HG02571 (cell line): ENCODE data around the gene CLEC2L.

Experiments
- ATAC-seq: cut with Tn5 transposase; IDR thresholded peaks from one replicate; pipeline ENCODE4 v1.9.1; 2021; ENCODE audit warnings: mild to moderate bottlenecking, moderate library complexity; ENCODE audit not compliant: unreplicated experiment

Gene CLEC2L

DNA sequence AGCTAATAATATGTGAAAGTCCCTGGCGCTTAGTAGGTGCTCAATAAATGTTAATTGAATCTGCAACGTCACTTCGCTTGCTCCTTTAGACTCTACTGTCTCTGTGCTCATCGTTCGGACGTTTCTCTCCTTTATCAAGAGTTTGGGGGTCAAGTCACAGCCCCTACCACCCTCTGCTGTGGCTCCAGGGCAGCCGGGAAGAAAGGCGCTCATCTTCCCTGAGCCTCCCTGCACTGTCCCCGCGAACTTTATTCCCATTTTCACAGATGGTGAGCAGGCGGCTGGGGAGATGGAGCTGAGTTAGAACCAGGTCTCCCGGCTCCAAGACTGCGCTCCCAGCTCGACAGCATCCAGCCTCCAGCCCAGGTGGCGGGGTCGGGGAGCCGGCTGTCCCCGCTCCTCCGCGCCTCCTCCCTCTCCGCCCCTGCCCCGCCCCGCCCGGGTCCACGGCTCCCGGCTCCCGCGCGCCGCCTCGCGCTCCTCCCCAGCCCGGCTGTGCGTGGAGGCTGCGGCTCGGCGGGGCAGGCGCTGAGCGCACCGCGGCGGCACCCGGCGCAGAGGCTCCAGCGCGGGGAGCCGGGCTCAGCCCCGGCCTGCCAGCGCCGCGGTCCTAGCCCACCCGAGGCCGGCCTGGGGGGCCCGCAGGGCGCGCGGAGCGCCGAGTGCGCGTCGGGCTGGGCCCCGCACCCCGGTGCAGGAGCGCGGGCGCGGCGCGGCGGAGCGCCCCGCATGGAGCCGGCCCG, at the start of gene CLEC2L:
Gene CLEC2L, plus strand, starts transcription at position 487 of the 743 bp plus-strand sequence. Its CDS starts 243 bp downstream, at position 730.
- no peak for ATAC-seq

- ATAC-seq: no peak
Observed at GRCh38 chr7:139476139-139476538, 47.3 kb upstream of the CLEC2L start.

GRCh38 chr7:139476891-139477290, 46.6 kb upstream of the CLEC2L start:
- no peak for ATAC-seq

DNA sequence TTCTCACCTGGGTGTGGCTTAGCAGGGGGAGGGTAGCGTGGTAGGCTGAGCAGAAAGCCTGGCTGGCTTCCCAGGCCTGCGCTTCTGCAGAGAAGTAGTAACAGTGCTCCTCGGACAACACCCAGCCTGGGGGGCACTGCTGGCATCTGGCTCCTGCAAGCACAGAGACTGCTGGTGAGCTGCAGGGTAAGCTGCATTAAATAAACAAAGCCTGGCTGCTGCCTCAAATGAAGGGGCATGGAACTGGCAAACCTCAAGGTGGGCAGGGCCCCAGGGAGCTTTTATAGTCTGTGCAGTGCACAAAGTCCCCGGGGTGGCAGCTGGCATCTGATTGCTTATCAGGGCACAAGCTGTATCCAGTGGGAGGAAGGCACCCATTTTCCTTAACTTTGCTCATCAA, 43.9 kb upstream of the CLEC2L start:
- ATAC-seq: no peak

- no peak for ATAC-seq
Observed at GRCh38 chr7:139481364-139481763, 42.1 kb upstream of the CLEC2L start.

- no peak for ATAC-seq
Observed at GRCh38 chr7:139482122-139482521, 41.4 kb upstream of the CLEC2L start.

- ATAC-seq: no peak
Observed at GRCh38 chr7:139482662-139483466, 40.6 kb upstream of the CLEC2L start.

DNA sequence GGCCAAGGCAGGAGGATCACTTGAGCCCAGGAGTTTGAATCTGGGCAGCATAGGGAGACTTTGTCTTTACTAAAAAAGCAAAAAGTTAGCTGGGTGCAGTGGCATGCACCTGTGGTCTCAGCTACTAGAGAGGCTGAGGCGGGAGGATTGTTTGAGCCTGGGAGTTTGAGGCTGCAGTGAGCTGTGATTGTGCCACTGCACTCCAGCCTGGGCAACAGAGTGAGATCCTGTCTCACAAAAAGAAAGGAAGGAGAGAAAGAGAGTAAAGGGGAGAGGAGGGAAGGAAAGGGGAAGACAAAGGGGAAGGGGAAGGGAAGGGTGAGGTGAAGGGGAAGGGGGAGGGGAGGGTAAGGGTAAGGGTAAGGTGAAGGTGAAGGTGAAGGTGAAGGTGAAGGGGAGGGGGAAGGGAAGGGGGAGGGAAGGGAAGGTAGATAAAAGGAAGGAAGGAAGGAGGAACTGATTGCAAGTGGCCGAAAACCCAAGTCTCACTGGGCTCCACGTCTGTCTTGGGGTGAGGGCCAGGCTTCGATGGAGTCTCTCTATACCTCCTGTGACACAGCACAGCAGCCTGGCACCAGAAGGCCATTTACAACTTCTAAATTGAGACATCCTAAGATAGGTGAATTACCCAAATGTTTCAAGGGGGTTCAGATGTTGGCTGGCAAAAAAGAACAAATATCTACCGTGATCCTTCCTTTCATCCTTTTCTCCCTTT, 36.0 kb upstream of the CLEC2L start:
- no peak for ATAC-seq

DNA sequence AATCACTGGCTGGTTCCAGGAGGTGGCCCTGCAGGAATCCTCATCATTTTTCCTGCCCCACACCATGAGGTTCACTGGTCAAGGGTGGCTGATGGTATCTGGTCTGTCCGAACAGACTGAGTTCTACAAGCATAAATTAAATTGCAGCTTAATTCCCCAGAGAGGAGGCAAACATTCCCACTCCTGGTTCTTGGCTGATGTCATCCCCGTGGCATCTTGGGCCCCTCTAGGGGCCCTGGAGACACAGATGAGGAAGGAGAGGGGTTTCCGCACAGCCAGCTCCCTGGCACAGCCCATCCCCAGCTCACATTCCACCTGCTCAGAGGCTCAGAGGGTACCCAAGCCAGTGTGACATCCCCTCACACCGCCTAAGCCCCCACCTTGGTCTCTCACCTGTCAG, 34.7 kb upstream of the CLEC2L start:
- no peak for ATAC-seq

DNA sequence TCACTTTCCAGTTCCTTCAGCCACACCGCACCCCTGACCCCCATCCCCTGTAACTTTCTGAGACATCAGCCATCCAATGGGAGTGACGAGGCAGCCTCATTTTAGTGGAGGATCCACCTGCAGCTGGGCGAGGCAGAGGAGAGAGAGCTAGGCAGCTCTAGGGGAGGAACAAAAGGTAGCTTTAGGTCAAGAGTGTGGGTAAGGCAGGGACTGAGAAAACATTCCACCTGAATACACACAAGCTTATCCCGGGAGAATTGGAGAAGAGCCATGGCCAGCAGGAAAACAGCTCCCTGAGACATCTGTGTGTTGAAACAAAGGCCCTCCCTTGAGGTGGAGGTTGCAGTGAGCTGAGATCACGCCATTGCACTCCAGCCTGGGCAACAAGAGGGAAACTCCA, 33.4 kb upstream of the CLEC2L start:
- ATAC-seq: no peak

DNA sequence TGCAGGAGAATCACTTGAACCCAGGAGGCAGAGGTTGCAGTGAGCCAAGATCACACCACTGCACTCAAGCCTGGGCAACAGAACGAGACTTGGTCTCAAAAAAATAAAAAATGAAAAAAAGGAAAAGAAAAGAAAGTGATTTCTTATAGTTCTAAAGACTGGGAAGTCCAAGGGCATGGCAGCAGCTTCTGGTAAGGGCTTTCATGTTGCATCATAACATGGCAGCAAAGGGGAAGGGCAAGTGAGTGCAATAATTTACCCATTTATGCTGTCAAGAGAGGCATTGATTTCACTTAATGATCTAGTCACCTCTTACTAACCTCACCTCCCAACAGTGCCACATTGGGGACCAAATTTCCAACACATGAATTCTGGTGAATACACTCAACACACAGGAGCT, 31.2 kb upstream of the CLEC2L start:
- no peak for ATAC-seq

- peak; percentile 78 for ATAC-seq
Observed at GRCh38 chr7:139494835-139495579, 28.5 kb upstream of the CLEC2L start.

DNA sequence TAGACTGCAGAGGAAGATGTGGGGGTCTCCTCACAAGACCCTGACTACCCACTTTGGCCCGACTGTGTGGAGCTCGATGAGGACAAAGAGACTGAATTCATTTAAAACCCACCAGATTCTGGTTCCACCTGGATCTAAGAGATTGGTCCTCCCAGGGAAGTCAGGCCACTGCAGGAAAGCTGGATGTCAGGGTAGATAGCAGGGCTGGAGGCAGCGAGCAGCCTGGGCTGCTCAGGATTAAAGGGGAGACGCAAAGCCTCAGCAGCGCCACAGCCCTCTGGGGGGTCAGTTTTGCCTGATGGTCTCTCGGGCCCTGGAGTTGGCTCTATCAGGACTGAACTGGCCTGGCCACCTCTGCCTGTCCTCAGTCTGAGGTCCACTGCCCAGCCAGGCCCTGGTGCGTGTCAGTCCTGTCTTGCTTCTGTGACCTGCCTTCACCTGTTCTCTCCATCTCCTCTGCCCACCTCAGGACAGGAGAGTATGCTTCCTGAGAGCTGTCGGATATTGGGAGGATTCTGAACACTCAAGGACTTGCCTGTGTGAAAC, 27.8 kb upstream of the CLEC2L start:
- ATAC-seq: no peak

GRCh38 chr7:139496528-139496927, 27.0 kb upstream of the CLEC2L start:
- no peak for ATAC-seq

- ATAC-seq: no peak
Observed at GRCh38 chr7:139500770-139501138, 22.7 kb upstream of the CLEC2L start.

DNA sequence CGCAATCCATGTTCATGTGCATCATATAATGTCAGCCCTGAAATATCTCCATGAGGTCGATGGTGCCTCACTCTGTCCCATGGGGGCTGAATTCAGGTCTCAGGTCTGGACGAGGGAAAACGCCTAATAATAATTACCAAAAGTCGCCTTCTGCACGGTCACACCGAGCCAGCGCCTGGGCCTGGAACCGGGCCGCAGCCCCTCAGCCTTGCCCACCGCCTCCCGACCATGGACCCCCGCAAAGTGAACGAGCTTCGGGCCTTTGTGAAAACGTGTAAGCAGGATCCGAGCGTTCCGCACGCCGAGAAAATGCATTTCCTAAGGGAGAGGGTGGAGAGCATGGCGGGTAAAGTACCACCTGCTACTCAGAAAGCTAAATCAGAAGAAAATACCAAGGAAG, 21.3 kb upstream of the CLEC2L start:
- ATAC-seq: no peak

GRCh38 chr7:139505563-139505962, 17.9 kb upstream of the CLEC2L start:
- no peak for ATAC-seq

DNA sequence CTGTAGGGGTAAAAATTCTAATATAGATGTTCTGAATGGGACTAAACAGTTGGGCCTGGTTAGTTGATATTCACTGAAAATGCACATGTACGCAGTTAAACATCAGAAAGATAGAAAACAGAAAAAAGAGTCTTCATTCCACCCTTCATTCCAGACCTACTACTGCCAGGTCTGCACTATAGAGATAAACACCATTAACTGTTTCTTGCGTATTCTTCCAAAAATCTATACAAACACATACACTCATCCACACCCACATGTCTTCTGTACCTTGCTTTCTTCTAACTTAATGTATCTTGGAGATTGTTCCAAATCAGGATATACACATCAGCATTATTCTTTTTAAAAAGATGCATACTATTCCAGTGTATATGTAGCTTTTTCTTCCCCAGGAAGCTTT, 13.9 kb upstream of the CLEC2L start:
- ATAC-seq: no peak

DNA sequence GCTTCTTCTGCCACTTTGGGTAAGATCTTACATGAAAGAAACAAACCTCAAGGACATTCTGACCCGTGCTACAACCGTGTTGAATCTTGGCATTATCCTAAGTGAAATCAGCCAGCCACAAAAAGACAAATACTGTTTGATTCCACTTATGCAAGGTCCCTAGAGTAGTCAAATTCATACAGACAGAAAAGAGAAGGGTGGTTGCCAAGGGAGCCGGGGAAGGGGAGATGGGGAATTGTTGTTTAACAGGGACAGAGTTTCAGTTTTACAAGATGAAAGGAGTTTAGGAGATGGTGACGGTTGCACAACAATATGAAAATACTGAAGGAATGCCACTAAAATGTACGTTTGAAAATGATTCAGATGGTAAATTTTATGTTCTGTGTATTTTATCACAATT, 12.2 kb upstream of the CLEC2L start:
- no peak for ATAC-seq

DNA sequence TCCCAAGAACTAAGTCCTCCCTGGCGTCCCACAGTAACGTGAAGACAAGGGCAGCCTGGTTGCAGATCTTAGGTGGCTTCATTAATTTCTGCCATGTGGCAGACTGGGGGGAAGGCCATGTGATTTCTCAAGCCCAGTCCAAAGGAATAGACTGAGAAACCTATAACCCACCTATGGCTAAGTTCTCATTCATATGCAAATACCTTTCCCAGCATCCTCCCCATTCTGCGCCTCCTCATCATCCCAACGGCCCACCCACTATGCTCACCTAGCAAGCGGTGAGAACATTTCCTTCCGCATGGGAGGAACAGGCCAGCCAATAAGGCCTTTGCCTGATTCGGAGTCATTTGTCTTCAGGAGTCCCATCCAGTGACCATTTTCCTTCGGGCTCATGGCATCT, 8.2 kb upstream of the CLEC2L start:
- no peak for ATAC-seq

DNA sequence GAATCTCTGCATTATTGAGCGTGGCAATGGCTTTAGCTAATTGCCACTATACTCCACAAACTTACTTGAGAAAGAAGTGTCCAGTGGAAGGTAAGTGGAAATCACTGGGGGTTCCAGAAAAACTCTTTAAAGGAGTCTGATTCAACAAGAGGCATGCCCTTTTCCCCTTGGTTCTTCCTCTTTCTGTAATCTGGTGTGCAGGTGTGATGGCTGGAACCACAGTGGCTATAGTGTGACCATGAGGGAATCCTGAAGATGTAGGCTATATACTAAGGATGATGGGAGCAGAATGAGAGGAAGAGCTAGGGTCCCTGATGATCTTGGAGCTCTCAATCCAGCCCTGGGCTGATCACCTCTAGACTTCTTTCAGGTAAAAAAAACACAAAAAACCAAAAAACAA, 2.0 kb upstream of the CLEC2L start:
- no peak for ATAC-seq
